Panc1 (cell line): Measurements from ENCODE around the gene GRAMD2A. TPM values are rescaled to one million over a fixed set of nuclear protein-coding genes. Genes with fewer than 3 reads are reported as not detected.

Experiments used
- ATAC-seq: fragments of 200-7000 bp; cut with Tn5 transposase; 2 replicates; pipeline ENCODE4 v1.9.1; 2020; ENCODE audit warnings: mild to moderate bottlenecking, moderate library complexity
- BruUV-seq: library from RNA; stranded (reverse); fragments of 400-500 nt; replicated peaks from 2 replicates; lab custom pipeline; 2021; lab: Mats Ljungman, UMichigan
- CTCF ChIA-PET: fragments of 300-600 bp; sonication (Branson Sonifier 250); formaldehyde crosslinking; loops from one replicate; lab custom pipeline; 2022; ENCODE audit warnings: antibody characterized with exemption; lab: Charles Lee
- POLR2A ChIA-PET: fragments of 300-600 bp; sonication (Branson Sonifier 250); formaldehyde crosslinking; loops from one replicate; lab custom pipeline; 2022; ENCODE audit warnings: antibody characterized with exemption; lab: Charles Lee
- DNase-seq: peaks from one replicate; pipeline ENCODE4 v3.0.0-alpha.2; 2010; ENCODE audit warnings: low read depth, low spot score
- H3K27ac ChIP-seq: 2 replicates; pipeline ENCODE4 v1.5.1; 2011; ENCODE audit warnings: mild to moderate bottlenecking, low read length, inconsistent platforms
- H3K27me3 ChIP-seq: fragments of 200-500 bp; sonication (Bioruptor generic); 2 replicates; pipeline ENCODE4 v1.6.0; 2014; ENCODE audit warnings: low read length, inconsistent platforms; ENCODE audit not compliant: control insufficient read depth, insufficient read depth
- H3K36me3 ChIP-seq: fragments of 200-500 bp; sonication (Bioruptor generic); 2 replicates; pipeline ENCODE4 v1.5.1; 2014; ENCODE audit warnings: inconsistent platforms, mild to moderate bottlenecking, low read length, moderate library complexity; ENCODE audit not compliant: control insufficient read depth, insufficient read depth
- H3K4me1 ChIP-seq: 2 replicates; pipeline ENCODE4 v1.5.1; 2011; ENCODE audit warnings: inconsistent platforms, mild to moderate bottlenecking, low read length, moderate library complexity; ENCODE audit not compliant: control insufficient read depth, insufficient read depth
- H3K4me3 ChIP-seq, 2 experiments: 2 replicates each; pipeline ENCODE4 v1.5.1; 2011 to 2012; ENCODE audit warnings: low read depth in 2 of 2, low read length in 2 of 2, mild to moderate bottlenecking in 2 of 2, inconsistent platforms in 1 of 2, moderate library complexity in 1 of 2
- H3K9me3 ChIP-seq: fragments of 200-500 bp; sonication (Bioruptor generic); 2 replicates; pipeline ENCODE4 v1.5.1; 2014; ENCODE audit warnings: low read depth, mild to moderate bottlenecking, inconsistent platforms, low read length, moderate library complexity; ENCODE audit not compliant: control insufficient read depth, insufficient read depth
- CTCF ChIP-seq: fragments of 450-650 bp; IDR thresholded peaks from 2 replicates; pipeline ENCODE4 v1.5.1; 2017; ENCODE audit warnings: mild to moderate bottlenecking
- POLR2AphosphoS5 ChIP-seq: IDR thresholded peaks from 2 replicates; pipeline ENCODE4 v1.6.1; 2012; ENCODE audit warnings: mild to moderate bottlenecking, low read depth, low read length, moderate library complexity
- REST ChIP-seq, 2 experiments: IDR thresholded peaks; 2 replicates each; pipeline ENCODE4 v1.6.1; 2011 to 2012; ENCODE audit warnings: low read depth in 2 of 2, control low read depth in 1 of 2, low read length in 1 of 2, mild to moderate bottlenecking in 1 of 2, moderate library complexity in 1 of 2; ENCODE audit not compliant: insufficient read depth in 1 of 2
- SIN3A ChIP-seq: IDR thresholded peaks from 2 replicates; pipeline ENCODE4 v1.6.1; 2012; ENCODE audit warnings: low read depth, mild to moderate bottlenecking, low read length, moderate library complexity, borderline replicate concordance; ENCODE audit not compliant: insufficient read depth
- TCF7L2 ChIP-seq: IDR thresholded peaks from 2 replicates; pipeline ENCODE4 v1.6.1; 2011; ENCODE audit warnings: mild to moderate bottlenecking, low read depth, low read length, inconsistent platforms
- in situ Hi-C: cut with HindIII; loops from 2 replicates; pipeline ENCODE4 v1.10.0; 2016; ENCODE audit warnings: low sequenced_read_pairs, low pct_unique_long_range_greater_than_20kb
- intact Hi-C: fragments of 100-400 bp; cut with micrococcal nuclease; formaldehyde crosslinking; loops from one replicate; pipeline ENCODE4 v1.10.0; 2022; ENCODE audit not compliant: unreplicated experiment
- total RNA-seq: library from RNA; stranded (reverse); gene quantifications from one replicate; pipeline ENCODE4 v1.2.1, GENCODE V29; 2021; ENCODE audit not compliant: unreplicated experiment

The GRAMD2A gene
- total RNA-seq, 1 experiment from 2014 or later = 1.3 TPM

DNA sequence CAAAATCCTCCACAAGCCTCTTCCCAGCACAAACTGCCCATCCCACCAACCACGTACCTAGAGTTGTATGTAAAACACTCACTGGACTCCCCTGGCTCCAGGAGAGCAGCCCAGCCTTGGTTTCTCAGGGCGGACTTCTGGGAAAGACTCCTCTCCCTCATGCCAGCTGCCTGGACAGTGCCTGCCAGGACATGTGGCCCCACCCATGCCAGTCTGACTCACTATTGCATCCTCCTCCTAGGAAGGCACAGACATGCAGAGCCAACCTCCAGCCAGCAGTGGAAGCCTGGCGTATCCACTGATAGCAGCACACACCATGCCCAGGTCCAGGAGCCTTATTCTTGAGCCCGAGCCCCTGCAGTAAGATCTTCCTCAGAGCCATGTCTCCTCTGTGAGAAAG, 24.8 kb upstream of the GRAMD2A start:
- BruUV-seq = no TSS peak

GRCh38 chr15:72220687-72221086, 23.1 kb upstream of the GRAMD2A start:
- ChIA-PET POLR2A (no interaction called here), CTCF (no interaction called here)
- Histone ChIP-seq H3K27ac (peak overlapping the region; percentile 19; the same call in 1 of the 2 replicates), H3K27me3 (no peaks in the 10 kb centered on the region), H3K4me3 (no peak overlapping the region), H3K36me3 (peaks cover 54% of the 10 kb centered on the region), H3K4me1 (peaks cover 40% of the 10 kb centered on the region), H3K9me3 (no peaks in the 10 kb centered on the region)
- in situ Hi-C loops (no loop called here), intact Hi-C loops (no loop called here)
- ATAC-seq (no peak), DNase-seq (no peak)
- TF ChIP-seq REST (IDR thresholded peaks at IDR 0.05; ENCODE audit: insufficient read depth in 1 of 2, low read depth in 2 of 2, low read length in 1 of 2) (no peak), POLR2AphosphoS5 (no peak), SIN3A (no peak), CTCF (no peak), TCF7L2 (no peak)
- BruUV-seq = no TSS peak

More for the DNA sequence above, 24.8 kb upstream of the GRAMD2A start:
- Histone ChIP-seq H3K27ac (peak overlapping the region; percentile 30), H3K4me1 (peaks cover 55% of the 10 kb centered on the region), H3K36me3 (peaks cover 42% of the 10 kb centered on the region), H3K4me3 (no peak overlapping the region), H3K27me3 (no peaks in the 10 kb centered on the region), H3K9me3 (no peaks in the 10 kb centered on the region)
- DNase-seq (no peak), ATAC-seq (peak; percentile 54)
- TF ChIP-seq REST (IDR thresholded peaks at IDR 0.05; ENCODE audit: insufficient read depth in 1 of 2, low read depth in 2 of 2, low read length in 1 of 2) (no peak), POLR2AphosphoS5 (no peak), TCF7L2 (no peak), SIN3A (no peak), CTCF (no peak)
- intact Hi-C loops = no loop called here
- POLR2A ChIA-PET = interaction anchor here (0.5 to 1.2 kb wide), 3 partner anchors 10 to 265 kb away, joined by 5 to 13 read pairs (median 6); no protein-coding TSS in a partner anchor
- in situ Hi-C loops = no loop called here
- CTCF ChIA-PET = no interaction called here
